Fibroblast of lung (primary cell): ENCODE results near the gene LILRA6.

Experiments
- EZH2 ChIP-seq: IDR thresholded peaks from 2 replicates; pipeline ENCODE4 v1.5.1; 2012; ENCODE audit warnings: low read length, control low read depth, mild to moderate bottlenecking; ENCODE audit errors: missing control alignments
- TF ChIP-seq, protein P1 (sequence below), 2 donors: IDR thresholded peaks in 1 of 2; conservative IDR thresholded peaks in 1 of 2; 1 replicate in 1 of 2; 2 replicates in 1 of 2; pipeline ENCODE4 v1.5.1; 2011 to 2012; ENCODE audit warnings: low read length in 2 of 2, control low read depth in 1 of 2, inconsistent platforms in 1 of 2, low read depth in 1 of 2, mild to moderate bottlenecking in 1 of 2

DNA sequence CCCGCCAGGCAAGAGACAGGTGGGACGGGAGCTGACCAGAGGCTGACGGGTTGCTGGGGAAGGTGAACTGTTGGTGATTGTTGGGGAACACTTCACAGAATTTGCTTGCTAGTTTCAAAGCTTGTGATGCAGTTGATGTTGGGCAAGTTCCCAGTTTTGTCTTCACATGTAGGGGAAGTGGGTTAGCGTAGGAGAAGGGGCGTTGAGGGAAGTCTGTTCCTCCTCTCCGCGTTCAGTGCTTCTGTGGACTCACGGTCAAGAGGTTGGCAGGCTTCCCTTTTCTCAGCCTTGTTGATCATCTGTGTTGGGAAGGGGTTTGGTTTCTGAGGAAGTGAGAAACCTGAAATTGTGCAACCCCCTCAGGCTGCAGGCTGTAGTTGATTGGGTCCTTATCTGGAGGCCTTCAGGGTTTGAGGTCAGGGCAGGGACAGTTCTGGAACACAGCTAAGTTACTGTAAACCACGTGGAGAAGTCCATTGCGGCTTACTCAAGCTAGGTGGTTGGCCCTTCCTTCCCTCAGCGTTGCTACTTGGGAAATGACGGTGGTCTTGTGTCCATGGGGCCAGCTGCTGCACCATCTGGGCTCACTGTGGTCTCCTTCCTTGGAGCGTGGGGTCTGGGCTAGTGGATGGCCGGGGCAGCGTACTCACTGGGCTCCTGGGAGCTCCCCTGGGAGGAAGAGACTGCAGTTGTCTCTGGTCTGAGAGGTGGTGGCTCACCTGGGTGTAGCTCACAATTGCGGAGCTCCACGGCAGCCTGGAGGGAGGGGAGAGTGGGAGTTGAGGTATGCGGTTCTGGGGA, 34.4 kb downstream of the LILRA6 start:
- TF ChIP-seq, protein P1, sequence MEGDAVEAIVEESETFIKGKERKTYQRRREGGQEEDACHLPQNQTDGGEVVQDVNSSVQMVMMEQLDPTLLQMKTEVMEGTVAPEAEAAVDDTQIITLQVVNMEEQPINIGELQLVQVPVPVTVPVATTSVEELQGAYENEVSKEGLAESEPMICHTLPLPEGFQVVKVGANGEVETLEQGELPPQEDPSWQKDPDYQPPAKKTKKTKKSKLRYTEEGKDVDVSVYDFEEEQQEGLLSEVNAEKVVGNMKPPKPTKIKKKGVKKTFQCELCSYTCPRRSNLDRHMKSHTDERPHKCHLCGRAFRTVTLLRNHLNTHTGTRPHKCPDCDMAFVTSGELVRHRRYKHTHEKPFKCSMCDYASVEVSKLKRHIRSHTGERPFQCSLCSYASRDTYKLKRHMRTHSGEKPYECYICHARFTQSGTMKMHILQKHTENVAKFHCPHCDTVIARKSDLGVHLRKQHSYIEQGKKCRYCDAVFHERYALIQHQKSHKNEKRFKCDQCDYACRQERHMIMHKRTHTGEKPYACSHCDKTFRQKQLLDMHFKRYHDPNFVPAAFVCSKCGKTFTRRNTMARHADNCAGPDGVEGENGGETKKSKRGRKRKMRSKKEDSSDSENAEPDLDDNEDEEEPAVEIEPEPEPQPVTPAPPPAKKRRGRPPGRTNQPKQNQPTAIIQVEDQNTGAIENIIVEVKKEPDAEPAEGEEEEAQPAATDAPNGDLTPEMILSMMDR (conservative IDR thresholded peaks at IDR 0.05 in 1 of 2, IDR thresholded peaks at IDR 0.05 in 1 of 2; ENCODE audit: low read depth in 1 of 2, low read length in 2 of 2) = no peak
- no peak for TF ChIP-seq EZH2
